Measurements from ENCODE around the gene FPGS.

Gene FPGS

GRCh38 chr9:127758843-127759242, 43.8 kb upstream of the FPGS start:
- TF ChIP-seq, protein P1, sequence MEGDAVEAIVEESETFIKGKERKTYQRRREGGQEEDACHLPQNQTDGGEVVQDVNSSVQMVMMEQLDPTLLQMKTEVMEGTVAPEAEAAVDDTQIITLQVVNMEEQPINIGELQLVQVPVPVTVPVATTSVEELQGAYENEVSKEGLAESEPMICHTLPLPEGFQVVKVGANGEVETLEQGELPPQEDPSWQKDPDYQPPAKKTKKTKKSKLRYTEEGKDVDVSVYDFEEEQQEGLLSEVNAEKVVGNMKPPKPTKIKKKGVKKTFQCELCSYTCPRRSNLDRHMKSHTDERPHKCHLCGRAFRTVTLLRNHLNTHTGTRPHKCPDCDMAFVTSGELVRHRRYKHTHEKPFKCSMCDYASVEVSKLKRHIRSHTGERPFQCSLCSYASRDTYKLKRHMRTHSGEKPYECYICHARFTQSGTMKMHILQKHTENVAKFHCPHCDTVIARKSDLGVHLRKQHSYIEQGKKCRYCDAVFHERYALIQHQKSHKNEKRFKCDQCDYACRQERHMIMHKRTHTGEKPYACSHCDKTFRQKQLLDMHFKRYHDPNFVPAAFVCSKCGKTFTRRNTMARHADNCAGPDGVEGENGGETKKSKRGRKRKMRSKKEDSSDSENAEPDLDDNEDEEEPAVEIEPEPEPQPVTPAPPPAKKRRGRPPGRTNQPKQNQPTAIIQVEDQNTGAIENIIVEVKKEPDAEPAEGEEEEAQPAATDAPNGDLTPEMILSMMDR (conservative IDR thresholded peaks at IDR 0.05) = no peak
- no peak for TF ChIP-seq ZFX (IDR thresholded peaks at IDR 0.05)
- no peak overlapping the region for H3K27ac ChIP-seq

DNA sequence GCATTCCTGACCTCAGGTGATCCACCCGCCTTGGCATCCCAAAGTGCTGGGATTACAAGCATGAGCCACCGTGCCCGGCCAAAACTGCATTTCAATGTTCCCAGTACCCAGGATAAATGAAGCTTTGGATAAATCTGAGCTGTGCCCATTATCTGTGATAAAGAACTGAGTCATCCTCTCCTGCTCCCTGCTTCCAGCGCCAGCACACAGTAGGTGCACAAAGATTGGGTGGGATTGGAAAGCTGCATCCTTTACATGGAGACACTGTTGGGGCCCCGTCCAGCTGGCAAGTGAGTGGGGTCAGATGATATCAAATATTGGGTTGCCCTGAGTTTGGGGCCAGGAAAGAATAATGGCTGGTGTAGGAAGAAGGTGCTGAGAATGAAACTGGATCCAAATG, 41.6 kb upstream of the FPGS start:
- no peak overlapping the region for H3K27ac ChIP-seq
- TF ChIP-seq, protein P1 (conservative IDR thresholded peaks at IDR 0.05) = no peak
- TF ChIP-seq ZFX (IDR thresholded peaks at IDR 0.05) = no peak

DNA sequence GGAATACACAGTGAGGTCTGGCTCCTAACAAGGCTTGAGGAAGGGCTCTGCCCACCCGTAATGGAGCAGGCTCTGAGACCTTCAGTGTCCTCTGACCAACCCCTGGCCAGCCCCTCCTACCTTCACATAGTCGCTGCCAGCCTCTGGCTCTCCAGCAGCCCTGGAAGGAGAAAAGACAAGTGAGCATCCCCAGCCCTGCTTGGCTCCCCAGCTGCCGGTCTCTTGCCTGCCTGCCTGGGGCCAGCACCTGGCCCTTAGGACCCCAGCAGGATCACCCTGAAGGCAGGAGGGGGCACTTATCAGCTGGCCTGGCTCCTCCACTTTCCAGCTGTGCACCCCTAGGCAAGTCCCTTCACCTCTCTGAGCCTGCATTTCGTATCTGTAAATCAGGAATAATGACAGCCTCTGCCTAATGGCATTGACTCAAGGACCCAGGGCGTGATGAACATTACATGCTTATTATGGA, 41.2 kb upstream of the FPGS start:
- no peak overlapping the region for H3K27ac ChIP-seq
- TF ChIP-seq, protein P1 (conservative IDR thresholded peaks at IDR 0.05) = no peak
- TF ChIP-seq ZFX (IDR thresholded peaks at IDR 0.05) = no peak

- no peak overlapping the region for H3K27ac ChIP-seq
- TF ChIP-seq, protein P1 (conservative IDR thresholded peaks at IDR 0.05) = no peak
- TF ChIP-seq ZFX (IDR thresholded peaks at IDR 0.05) = no peak
These were observed 40.5 kb upstream of the FPGS start for GRCh38 chr9:127762111-127762676.

DNA sequence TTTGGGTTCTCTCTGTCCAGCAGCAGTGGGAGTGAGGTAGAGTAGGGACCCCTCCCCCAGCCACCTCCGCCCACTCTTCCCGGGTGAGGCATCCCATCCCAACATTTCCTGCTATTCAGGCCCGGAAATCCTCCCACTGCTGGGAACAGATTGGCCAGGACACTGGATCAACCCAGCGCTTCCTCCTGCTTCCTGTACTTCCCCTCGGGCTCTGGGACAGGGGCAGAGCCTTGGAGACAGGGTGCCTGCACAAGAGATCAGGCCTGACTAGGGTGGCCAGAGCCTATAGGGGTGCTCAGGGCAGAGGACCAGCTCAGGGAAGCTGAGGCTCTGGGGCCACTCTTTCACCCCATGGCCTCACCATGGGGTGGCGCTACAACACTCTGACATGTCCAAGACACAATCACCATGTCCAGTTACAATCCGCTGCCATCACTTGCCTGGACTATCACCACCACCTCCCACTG, 38.7 kb upstream of the FPGS start:
- TF ChIP-seq ZFX (IDR thresholded peaks at IDR 0.05) = no peak
- TF ChIP-seq, protein P1 (conservative IDR thresholded peaks at IDR 0.05) = no peak
- H3K27ac ChIP-seq = no peak overlapping the region

- no peak for TF ChIP-seq ZFX (IDR thresholded peaks at IDR 0.05)
- TF ChIP-seq, protein P1 (conservative IDR thresholded peaks at IDR 0.05) = no peak
- no peak overlapping the region for H3K27ac ChIP-seq
These were observed 37.3 kb upstream of the FPGS start for GRCh38 chr9:127765418-127765817.

- TF ChIP-seq, protein P1 (conservative IDR thresholded peaks at IDR 0.05) = no peak
- no peak for TF ChIP-seq ZFX (IDR thresholded peaks at IDR 0.05)
- no peak overlapping the region for H3K27ac ChIP-seq
These were observed 35.3 kb upstream of the FPGS start for GRCh38 chr9:127767410-127767809.

Measured in C4-2B (cell line).